Measurements from ENCODE around the gene EVA1B.

DNA sequence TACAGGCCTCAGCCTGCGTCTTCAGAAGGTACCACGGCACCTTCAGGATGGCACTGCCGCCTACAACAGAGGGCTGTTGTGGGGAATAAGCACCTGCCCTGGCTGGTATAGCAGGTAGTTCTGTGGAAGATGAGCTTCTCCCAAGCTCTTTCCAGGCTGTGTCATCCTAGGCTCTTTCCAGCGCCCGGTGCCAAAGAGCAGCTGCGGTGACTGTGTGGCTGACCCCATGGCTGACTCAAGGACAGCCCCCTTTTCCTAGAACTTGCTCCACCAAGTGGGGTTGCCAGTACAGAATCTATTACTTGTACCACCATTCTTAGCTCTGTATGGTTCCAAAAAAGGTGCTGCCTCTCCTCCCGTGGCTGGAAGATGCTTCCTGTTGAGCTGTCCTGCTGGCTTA lies 21.9 kb upstream of the EVA1B start:
- TF ChIP-seq SUZ12 (IDR thresholded peaks at IDR 0.05; ENCODE audit: extremely low read depth, insufficient read depth, insufficient read length), result no peak
- TF ChIP-seq YY1 (IDR thresholded peaks at IDR 0.05; ENCODE audit: insufficient read depth, insufficient read length), result no peak
- TF ChIP-seq ZNF274 (IDR thresholded peaks at IDR 0.05; ENCODE audit: low read depth, low read length), result no peak

Data from NT2/D1 (cell line).